ENCODE data around the gene GALNT14. TPM values are rescaled to one million over a fixed set of nuclear protein-coding genes. Genes with fewer than 3 reads are reported as not detected.

Gene GALNT14
- total and polyA plus RNA-seq, 2 of the 13 experiments (the other 11 are each of a cell fraction or from before 2014, with no cell fraction given) = not detected

DNA sequence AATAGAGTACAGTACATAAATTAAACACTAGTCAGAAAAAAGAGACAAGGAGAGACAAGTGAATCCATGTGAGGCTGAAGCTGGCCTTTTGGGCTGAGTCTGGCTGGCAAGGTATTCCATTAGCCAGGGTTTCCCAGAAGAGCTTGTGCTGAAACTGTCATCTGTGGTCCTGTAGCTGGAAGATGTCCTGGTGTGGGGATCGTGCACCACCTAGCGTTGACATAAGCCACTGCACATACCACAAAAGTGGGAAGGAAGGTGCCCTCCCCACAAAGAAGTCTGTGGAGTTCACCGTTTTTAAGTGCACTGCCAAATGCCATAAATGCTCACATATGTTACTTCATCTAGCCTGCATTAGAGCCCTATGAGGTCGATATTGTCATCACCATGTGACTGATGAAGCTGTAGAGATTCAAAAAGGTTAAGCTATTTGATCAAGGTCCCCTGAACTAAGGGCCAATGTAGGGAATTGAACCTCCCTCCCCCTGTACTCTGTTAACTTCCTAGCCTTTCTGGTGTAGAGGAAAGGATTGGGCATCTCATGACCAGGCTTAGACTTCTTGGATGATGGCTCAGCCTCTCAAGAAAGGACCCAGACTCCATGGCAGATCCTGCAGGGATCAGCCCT, 31.9 kb upstream of the GALNT14 start:
- no peaks in the 10 kb centered on the region for H3K9me3 ChIP-seq (ENCODE audit: low read length)
- no peak overlapping the region for H3K4me3 ChIP-seq (replicated peaks in 1 of 3; ENCODE audit: insufficient read depth in 1 of 3, low read depth in 2 of 3, low read length in 3 of 3)
- no peak overlapping the region for H2AFZ ChIP-seq (ENCODE audit: low read length)
- intact Hi-C loops (cut with micrococcal nuclease; ENCODE audit: unreplicated experiment) (loop anchor here (1.0 kb wide), 2 partner anchors 163 to 308 kb away; no protein-coding TSS in a partner anchor), in situ Hi-C loops (cut with HindIII; ENCODE audit: extremely low pct_ligation_motif_present, low pct_unique_long_range_greater_than_20kb) (loop anchor here (5.0 to 25.0 kb wide), 3 partner anchors 308 to 958 kb away; no protein-coding TSS in a partner anchor)
- 0% methylated on average over 4 of the region's 4 CpGs for WGBS (ENCODE audit: low lambda C conversion rate)
- ATAC-seq = peak; percentile 96
- no peaks in the 10 kb centered on the region for H3K4me1 ChIP-seq (ENCODE audit: insufficient read depth, low read length)
- peak; percentile 92 for FAIRE-seq
- ChIA-PET CTCF (ENCODE audit: low intra/inter-chr PET ratio, low total read pairs) (interaction anchor here (1.5 to 1.9 kb wide), 3 partner anchors 308 to 459 kb away, joined by 11 to 22 read pairs (median 13); no protein-coding TSS in a partner anchor), POLR2A (no interaction called here)
- no peak overlapping the region for H3K27ac ChIP-seq (ENCODE audit: extremely low read length, insufficient read depth, low read length)
- no peak overlapping the region for H3K9ac ChIP-seq (ENCODE audit: insufficient read depth, low read depth, low read length)
- no peaks in the 10 kb centered on the region for H4K20me1 ChIP-seq (ENCODE audit: insufficient read depth, low read length)
- no peaks in the 10 kb centered on the region for H3K27me3 ChIP-seq (ENCODE audit: control insufficient read depth in 1 of 2, insufficient read depth in 2 of 2, low read length in 2 of 2)
- DNase-seq (ENCODE audit: low spot score) = peak; percentile 52
- no peaks in the 10 kb centered on the region for H3K36me3 ChIP-seq (replicated peaks in 1 of 2; ENCODE audit: control insufficient read depth in 1 of 2, insufficient read depth in 2 of 2, low read length in 2 of 2)
- H3K4me2 ChIP-seq (ENCODE audit: low read depth, low read length) = no peak overlapping the region
- BruUV-seq (replicated peaks) = no TSS peak
- H3K79me2 ChIP-seq (ENCODE audit: insufficient read depth, low read length) = no peaks in the 10 kb centered on the region
- TF ChIP-seq ZNF510 (CRISPR knock-in tag; IDR thresholded peaks at IDR 0.05; ENCODE audit: low read depth) (no peak), ZNF816 (CRISPR knock-in tag; IDR thresholded peaks at IDR 0.05; ENCODE audit: borderline replicate concordance) (no peak), STAG1 (CRISPR knock-in tag; IDR thresholded peaks at IDR 0.05) (peak; percentile 86), JUND (CRISPR knock-in tag; IDR thresholded peaks at IDR 0.05) (no peak), THAP11 (CRISPR knock-in tag; IDR thresholded peaks at IDR 0.05) (peak; percentile 30; the same call in 1 of the 2 replicates), RAD21 (CRISPR knock-in tag; IDR thresholded peaks at IDR 0.05) (peak; percentile 70), IRF2 (CRISPR knock-in tag; IDR thresholded peaks at IDR 0.05) (0 out of 2 replicates have a peak, but pooled peaks have one; percentile 42), HNF4G (IDR thresholded peaks at IDR 0.05; ENCODE audit: borderline replicate concordance, low read depth, low read length) (no peak), HNF4G (CRISPR knock-in tag; IDR thresholded peaks at IDR 0.05; ENCODE audit: borderline replicate concordance, low read depth) (no peak), FOXA3 (CRISPR knock-in tag; IDR thresholded peaks at IDR 0.05) (no peak), PITX1 (CRISPR knock-in tag; IDR thresholded peaks at IDR 0.05) (no peak), REPIN1 (CRISPR knock-in tag; IDR thresholded peaks at IDR 0.05; ENCODE audit: borderline replicate concordance, low read depth) (peak; percentile 39; the same call in 1 of the 2 replicates), SMC3 (IDR thresholded peaks at IDR 0.05; ENCODE audit: low read length) (peak; percentile 91), XRCC5 (optimal IDR thresholded peaks at IDR 0.05; ENCODE audit: low read length) (peak; percentile 82), TEAD3 (CRISPR knock-in tag; optimal IDR thresholded peaks at IDR 0.05; ENCODE audit: borderline replicate concordance) (peak; percentile 92)
- TF ChIP-seq, protein P1, sequence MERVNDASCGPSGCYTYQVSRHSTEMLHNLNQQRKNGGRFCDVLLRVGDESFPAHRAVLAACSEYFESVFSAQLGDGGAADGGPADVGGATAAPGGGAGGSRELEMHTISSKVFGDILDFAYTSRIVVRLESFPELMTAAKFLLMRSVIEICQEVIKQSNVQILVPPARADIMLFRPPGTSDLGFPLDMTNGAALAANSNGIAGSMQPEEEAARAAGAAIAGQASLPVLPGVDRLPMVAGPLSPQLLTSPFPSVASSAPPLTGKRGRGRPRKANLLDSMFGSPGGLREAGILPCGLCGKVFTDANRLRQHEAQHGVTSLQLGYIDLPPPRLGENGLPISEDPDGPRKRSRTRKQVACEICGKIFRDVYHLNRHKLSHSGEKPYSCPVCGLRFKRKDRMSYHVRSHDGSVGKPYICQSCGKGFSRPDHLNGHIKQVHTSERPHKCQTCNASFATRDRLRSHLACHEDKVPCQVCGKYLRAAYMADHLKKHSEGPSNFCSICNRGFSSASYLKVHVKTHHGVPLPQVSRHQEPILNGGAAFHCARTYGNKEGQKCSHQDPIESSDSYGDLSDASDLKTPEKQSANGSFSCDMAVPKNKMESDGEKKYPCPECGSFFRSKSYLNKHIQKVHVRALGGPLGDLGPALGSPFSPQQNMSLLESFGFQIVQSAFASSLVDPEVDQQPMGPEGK (CRISPR knock-in tag; IDR thresholded peaks at IDR 0.05) = peak; percentile 85
- TF ChIP-seq, protein P2, sequence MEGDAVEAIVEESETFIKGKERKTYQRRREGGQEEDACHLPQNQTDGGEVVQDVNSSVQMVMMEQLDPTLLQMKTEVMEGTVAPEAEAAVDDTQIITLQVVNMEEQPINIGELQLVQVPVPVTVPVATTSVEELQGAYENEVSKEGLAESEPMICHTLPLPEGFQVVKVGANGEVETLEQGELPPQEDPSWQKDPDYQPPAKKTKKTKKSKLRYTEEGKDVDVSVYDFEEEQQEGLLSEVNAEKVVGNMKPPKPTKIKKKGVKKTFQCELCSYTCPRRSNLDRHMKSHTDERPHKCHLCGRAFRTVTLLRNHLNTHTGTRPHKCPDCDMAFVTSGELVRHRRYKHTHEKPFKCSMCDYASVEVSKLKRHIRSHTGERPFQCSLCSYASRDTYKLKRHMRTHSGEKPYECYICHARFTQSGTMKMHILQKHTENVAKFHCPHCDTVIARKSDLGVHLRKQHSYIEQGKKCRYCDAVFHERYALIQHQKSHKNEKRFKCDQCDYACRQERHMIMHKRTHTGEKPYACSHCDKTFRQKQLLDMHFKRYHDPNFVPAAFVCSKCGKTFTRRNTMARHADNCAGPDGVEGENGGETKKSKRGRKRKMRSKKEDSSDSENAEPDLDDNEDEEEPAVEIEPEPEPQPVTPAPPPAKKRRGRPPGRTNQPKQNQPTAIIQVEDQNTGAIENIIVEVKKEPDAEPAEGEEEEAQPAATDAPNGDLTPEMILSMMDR (CRISPR knock-in tag; IDR thresholded peaks at IDR 0.05) = peak; percentile 91
- TF ChIP-seq, protein P3, sequence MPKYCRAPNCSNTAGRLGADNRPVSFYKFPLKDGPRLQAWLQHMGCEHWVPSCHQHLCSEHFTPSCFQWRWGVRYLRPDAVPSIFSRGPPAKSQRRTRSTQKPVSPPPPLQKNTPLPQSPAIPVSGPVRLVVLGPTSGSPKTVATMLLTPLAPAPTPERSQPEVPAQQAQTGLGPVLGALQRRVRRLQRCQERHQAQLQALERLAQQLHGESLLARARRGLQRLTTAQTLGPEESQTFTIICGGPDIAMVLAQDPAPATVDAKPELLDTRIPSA (CRISPR knock-in tag; IDR thresholded peaks at IDR 0.05; ENCODE audit: borderline replicate concordance) = no peak
- TF ChIP-seq, protein P4, sequence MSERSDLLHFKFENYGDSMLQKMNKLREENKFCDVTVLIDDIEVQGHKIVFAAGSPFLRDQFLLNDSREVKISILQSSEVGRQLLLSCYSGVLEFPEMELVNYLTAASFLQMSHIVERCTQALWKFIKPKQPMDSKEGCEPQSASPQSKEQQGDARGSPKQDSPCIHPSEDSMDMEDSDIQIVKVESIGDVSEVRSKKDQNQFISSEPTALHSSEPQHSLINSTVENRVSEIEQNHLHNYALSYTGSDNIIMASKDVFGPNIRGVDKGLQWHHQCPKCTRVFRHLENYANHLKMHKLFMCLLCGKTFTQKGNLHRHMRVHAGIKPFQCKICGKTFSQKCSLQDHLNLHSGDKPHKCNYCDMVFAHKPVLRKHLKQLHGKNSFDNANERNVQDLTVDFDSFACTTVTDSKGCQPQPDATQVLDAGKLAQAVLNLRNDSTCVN (CRISPR knock-in tag; IDR thresholded peaks at IDR 0.05; ENCODE audit: borderline replicate concordance) = 0 out of 2 replicates have a peak, but pooled peaks have one; percentile 29
